Measurements from ENCODE around the gene ASXL1.
A peak's percentile ranks its signal among the peaks of the same experiment; 100 is the strongest.

ASXL1 gene

DNA sequence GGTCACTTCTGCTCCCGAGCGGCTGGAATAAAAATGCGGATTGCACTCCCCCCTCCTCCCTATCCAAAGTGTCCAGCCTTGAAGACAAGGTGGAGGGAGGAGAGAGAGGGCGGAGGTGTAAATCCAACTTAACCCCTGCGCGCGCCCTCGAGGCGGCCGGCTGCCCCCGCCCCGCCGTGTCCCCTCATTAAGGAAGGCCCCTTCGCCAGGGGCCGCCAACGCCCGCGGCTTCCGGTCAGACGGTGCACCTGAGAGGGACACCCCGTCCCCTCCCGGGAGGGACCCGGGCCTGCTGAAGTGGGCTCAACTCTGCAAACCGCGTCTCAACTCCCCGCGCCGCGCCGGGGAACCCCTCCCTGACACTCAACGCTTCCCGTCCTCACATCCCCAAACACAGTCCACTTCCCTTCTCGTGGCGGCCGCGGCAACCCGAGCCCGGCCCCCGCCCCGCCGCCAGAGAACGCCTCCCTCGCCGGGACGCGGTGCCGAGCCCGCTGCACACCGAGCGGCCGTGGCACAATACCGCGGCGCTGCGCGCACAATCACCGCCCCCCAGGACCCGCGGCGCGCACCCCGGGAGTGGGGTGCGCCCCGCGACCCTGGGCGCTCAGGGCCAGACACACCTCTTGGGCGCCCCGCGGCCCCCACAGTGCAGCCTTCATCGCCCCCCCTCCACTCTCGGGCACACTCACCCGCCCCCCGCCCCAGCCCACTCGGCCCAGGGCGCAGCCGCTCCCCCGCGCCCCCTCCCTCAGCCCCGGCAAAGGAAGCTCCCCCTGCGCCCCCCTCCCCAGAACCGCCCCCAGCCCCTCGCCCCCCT is 124.5 kb downstream of the ASXL1 start:
- no peak for DNase-seq

GRCh38 chr20:32483351-32484224 is 125.5 kb downstream of the ASXL1 start:
- DNase-seq, result peak; percentile 93

DNA sequence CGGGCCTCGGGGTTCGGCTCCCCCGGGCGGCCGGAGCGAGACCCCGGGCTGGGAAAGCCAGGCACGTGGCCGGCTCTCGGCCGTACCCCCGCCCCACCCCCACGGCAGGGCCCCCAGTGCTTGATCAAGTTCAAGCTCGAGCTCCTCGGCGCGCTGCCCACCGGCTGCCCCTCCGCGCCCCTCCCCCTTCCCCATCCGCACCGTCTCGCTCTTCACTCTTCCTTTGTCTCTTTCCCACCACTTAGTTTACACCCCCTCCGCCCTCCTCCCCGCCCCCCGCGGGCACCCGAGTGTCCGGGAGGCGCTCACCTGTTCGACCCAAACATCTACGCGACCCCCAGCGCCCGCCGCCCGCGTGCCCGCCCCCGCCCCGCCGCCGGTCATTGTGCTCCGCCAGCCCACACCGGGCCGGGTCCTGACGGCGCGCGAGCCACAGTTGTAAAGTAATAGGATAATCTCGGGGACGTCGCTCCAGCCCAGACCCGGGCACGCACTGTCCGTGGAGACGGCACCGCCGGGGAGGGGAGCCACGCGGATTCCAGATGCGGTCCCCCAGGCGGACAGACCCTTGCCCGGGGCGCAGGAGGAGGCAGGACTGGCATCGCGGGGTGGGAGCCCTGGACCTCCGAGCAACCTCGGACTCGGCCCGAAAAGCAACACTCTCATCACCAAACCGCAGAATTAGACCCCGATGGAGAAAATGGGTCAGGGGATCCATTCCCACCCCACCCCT is 126.3 kb downstream of the ASXL1 start:
- peak; percentile 57 for DNase-seq

GRCh38 chr20:32484958-32485769 is 127.0 kb downstream of the ASXL1 start:
- peak; percentile 77 for DNase-seq

- no peak for DNase-seq
These were observed 127.8 kb downstream of the ASXL1 start for GRCh38 chr20:32485770-32486478.

GRCh38 chr20:32487381-32487780 is 129.2 kb downstream of the ASXL1 start:
- DNase-seq, result no peak

DNA sequence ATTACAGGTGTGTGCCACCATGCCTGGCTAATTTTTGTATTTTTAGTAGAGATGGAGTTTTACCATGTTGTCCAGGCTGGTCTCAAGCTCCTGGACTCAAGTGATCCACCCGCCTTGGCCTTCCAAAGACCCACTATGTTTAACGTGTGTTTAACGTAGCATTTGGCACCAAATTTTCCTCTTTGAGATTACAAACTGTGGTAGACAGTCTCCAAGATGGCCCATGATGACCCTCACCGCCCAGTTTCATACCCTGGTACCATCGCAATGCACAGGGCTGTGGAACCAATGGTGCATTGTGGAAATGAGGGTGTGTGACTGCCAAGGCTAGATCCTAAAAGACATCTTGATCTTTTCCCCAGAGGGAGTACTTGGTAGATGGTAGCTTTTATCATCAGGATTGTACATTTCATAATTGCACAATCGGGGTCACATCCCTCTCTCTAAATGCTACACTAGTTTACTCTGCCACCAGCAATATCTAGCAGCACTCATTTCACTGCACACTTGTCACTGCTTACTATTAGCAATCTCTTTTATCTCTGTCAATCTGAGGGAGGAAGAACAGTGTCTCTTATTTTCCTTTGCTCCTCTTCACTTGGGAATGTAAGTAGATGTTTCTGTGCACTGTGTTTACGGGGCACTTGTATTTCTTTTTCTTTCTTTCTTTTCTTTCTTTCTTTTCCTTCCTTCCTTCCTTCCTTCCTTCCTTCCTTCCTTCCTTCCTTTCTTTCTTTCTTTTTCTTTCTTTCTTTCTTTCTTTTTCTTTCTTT is 130.1 kb downstream of the ASXL1 start:
- DNase-seq, result no peak

Measured in NCI-H345 (cell line).